GM12874 (cell line): ENCODE results near the gene TENM4.

Source experiments
- TF ChIP-seq, protein P1 (sequence below): IDR thresholded peaks from 2 replicates; pipeline ENCODE4 v1.5.1; 2011; ENCODE audit warnings: low read depth, mild to moderate bottlenecking, control low read depth, low read length, moderate library complexity; ENCODE audit not compliant: insufficient read depth

The TENM4 gene

DNA sequence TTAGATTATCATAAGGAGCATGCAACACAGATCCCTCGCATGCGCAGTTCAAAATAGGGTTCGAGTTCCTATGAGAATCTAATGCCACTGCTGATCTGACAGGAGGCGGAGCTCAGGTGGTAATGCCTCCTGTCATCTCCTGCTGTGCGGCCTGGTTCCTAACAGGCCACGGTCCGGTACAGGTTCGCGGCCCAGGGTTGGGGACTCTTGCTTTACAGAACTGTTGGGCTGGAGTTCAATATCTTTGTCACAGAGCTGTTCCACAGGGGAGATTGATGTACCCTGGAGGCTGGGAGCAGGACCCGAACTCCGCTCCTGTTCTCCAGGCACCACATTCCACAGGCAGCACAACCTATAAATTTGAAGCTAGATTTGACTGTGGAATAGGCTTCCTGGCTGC lies 508.1 kb downstream of the TENM4 start:
- TF ChIP-seq, protein P1, sequence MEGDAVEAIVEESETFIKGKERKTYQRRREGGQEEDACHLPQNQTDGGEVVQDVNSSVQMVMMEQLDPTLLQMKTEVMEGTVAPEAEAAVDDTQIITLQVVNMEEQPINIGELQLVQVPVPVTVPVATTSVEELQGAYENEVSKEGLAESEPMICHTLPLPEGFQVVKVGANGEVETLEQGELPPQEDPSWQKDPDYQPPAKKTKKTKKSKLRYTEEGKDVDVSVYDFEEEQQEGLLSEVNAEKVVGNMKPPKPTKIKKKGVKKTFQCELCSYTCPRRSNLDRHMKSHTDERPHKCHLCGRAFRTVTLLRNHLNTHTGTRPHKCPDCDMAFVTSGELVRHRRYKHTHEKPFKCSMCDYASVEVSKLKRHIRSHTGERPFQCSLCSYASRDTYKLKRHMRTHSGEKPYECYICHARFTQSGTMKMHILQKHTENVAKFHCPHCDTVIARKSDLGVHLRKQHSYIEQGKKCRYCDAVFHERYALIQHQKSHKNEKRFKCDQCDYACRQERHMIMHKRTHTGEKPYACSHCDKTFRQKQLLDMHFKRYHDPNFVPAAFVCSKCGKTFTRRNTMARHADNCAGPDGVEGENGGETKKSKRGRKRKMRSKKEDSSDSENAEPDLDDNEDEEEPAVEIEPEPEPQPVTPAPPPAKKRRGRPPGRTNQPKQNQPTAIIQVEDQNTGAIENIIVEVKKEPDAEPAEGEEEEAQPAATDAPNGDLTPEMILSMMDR = no peak

DNA sequence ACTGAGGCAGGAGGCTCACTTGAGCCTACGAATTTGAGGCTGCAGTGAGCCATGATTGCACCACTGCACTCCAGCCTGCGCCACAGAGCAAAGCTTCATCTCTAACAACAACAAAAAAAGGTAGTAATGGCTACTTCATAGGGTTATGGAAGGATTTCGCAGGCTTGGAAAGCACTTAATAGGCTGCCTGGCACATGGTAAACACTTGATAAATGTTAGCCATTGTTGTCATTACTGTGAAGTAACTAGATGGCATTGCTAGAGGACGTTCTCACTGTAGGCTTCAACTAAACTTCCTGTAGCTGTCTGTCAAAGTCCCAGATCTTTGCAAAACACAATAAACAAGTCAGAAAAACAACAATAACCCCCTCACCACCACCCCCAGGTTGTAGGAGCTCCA lies 508.9 kb downstream of the TENM4 start:
- TF ChIP-seq, protein P1 = no peak

DNA sequence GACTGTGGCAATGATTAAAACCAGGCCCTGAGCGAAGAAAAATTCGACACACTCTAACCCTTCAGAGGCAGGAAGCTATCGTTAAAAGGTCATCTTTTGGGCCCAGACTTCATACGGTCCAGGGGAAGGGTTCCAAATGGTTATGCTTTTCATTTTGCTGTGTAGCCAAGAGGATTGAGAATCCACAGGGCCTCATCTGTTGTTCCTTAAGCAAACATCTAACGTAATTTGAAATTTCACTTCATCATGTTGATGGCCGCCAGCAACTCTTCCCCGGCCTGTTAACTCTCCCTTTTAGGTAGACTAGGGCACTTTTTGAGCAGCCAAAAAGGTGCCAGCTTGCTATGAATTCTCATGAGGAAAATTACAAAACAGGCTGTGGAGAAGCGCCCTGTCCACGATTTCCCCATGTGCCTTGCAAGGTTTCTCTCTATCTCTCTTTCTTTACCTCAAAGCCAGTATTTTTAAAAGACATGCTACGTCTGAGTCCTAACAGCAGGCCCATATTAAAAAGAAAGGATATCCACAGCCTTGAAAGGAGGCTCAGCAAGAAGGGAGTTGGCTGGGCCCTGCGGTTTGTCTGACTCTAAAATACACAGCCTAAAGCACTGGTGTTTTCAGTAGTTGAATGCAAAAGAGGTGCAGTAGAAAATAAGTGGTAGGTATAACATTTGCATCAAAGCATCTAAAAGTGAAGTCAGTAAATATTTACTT lies 509.9 kb downstream of the TENM4 start:
- TF ChIP-seq, protein P1 = no peak

DNA sequence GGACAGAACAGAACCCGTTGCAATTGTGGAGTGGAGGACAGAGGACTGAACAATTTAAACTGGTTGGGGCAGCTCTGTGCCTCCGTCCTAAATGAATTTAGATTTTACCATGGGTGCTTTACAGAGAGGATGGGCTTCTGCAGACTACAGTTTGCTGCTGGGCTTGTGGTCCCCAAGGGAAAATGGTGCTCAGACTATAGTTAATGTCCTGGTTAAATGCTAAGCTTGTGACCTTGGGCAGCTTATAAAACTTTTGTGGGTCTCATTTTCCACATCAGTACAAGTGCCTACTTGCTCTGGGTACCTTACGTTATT lies 511.0 kb downstream of the TENM4 start:
- TF ChIP-seq, protein P1 = no peak

DNA sequence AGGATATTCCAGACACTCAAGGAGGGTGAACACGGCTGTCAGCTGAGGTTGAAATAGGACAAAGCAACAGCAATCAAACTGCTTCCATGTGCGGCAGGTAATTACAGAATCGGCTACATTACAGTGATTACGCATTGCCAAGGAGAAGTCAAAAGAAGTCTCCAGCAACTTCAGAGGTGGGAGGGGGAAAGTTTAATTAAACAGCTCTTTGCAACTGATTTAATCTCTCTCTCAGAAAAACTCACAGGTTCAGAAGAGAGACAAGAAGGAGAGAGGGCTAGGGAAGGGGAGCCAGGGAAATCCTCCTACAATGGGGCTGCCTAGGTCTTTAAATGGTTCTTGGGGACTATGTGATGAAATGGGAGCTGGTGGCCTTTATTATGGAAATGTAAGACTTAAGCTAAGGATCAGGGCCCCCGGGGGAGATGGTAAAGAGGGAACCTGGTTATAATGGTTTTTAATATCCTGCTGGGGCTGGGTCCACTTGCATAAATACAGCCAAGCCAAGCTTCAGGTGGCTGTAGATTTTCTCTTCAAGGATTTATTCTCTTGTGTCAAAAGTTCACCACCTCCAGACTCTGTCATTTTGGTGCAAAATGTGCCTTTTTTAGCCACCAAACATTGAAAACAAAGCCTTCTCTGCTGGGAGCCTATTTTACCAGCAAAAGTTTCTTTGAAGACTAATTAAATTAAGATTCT lies 511.5 kb downstream of the TENM4 start:
- TF ChIP-seq, protein P1 = no peak

DNA sequence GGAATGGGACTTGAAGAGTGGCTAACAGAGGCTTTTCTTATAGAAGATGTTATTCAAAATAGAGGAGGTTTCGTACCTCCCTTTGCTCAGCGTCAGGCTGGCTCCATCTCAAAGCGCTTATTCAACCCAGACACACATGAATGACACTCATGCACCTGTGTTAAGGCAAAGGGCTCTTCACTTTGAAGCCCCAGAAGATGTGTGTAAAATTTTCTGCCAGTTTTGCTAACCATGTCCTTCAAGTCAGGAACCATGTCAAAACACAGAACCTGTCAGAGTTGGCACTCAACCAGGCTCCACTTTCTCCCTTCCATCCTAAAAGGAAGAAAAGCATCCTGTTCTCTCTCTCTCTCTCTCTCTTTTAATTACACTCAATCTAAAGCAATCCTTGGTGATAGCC lies 513.3 kb downstream of the TENM4 start:
- TF ChIP-seq, protein P1 = no peak

DNA sequence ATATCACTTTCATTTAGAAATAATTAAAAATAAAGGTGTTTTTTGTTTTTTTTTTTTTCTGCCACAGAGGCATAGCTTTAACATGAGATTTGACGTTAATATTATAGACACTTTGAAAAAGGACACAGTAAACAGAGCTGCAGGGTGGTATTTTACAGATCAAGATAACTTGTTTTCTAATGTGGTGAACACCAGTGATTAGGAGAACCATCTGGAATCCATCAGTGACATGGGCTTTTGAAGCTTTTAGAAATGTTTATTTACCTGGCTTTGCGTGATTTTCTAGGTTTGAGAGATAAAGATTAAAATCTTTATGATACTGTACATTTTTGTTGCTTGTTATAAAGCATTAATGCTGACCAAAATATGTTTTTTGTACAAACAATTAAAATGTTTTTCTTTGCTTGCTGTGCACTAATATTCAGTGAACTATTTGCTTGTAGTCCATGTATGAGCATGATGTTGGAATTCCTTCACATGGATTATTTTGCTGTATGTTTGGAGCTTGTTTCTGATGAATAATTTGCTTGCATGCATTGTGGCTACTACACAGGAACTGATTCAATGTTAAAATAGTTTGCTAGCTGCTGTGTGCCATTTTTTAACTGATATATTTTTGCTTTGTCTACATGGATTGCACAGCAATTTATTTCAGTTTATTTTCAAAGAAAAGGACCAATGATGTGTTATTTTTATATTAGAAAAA lies 514.0 kb downstream of the TENM4 start:
- TF ChIP-seq, protein P1 = no peak
